ENCODE measurements around the gene RRP12. TPM values are rescaled to one million over a fixed set of nuclear protein-coding genes. Genes with fewer than 3 reads are reported as not detected.
A peak's percentile ranks its signal among the peaks of the same experiment; 100 is the strongest.

The RRP12 gene
- total RNA-seq, 2 donors from 2014 or later, result 33.0 to 34.7 TPM

DNA sequence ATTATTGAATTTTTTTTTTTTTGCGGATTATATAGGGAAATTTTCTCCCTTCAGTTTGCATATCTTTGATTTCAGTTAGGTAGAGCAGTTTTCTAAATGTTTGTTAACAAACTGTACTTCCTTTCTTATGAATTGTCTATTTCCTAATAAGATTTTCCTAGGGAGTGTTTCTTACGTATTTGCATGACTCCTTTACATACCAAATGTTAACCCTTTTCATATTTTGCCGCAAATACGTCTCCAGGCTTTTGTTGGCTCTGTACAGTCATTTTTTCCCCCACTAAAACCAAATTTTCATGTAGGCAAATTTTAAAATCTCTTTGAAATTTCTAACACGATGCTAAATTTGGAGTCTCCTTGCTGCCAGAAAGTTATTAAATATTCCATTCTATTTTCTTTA, 64.7 kb downstream of the RRP12 start:
- Histone ChIP-seq H3K9ac (ENCODE audit: extremely low read depth, low read length, poor library complexity, severe bottlenecking) (no peak overlapping the region), H3K4me1 (ENCODE audit: control insufficient read depth, insufficient read depth, low read length) (peaks cover 6% of the 10 kb centered on the region), H3K9me3 (ENCODE audit: control insufficient read depth, low read length) (no peaks in the 10 kb centered on the region), H3K36me3 (ENCODE audit: control insufficient read depth, insufficient read depth, low read length) (no peaks in the 10 kb centered on the region), H3K27ac (ENCODE audit: low read depth, low read length) (no peak overlapping the region), H3K4me3 (ENCODE audit: low read length) (peak overlapping the region; percentile 8), H3K27me3 (ENCODE audit: control insufficient read depth, insufficient read depth, low read length, poor library complexity, severe bottlenecking) (peaks cover 11% of the 10 kb centered on the region)
- Mint-ChIP-seq H3K27me3 (ENCODE audit: insufficient read depth) (peaks cover 34% of the 10 kb centered on the region), H3K9me3 (no peaks in the 10 kb centered on the region), H3K36me3 (ENCODE audit: low read depth) (peaks cover under 1% of the 10 kb centered on the region), H3K4me3 (peak overlapping the region; percentile 80), H3K4me1 (peaks cover 37% of the 10 kb centered on the region), H3K27ac (peak overlapping the region; percentile 85)
- no peak for TF ChIP-seq CTCF (conservative IDR thresholded peaks at IDR 0.05)
- WGBS, 2 experiments (ENCODE audit: insufficient coverage in 1 of 2, insufficient read length in 1 of 2), result 28 to 51% methylated on average over 4 of the region's 5 CpGs
- DNase-seq, result no peak

DNA sequence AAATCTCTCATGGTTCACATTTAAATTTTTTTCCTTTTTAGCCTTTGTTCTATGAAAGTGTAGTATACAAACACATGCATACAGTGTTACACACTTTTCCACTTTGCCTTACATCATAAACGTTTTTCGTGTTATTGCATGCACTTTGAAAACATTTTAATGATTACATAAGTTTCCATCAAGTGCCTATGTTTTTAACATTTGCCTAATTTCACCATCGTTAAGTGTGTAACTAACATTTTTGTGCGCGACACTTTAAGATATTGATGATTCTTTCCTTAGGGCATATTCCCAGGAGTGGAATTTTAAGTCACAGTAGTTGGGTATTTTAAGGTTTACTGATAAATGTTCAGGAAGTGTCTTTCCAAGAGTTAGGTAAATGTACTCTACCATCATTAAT, 65.1 kb downstream of the RRP12 start:
- Histone ChIP-seq H3K4me3 (ENCODE audit: low read length) (no peak overlapping the region), H3K9ac (ENCODE audit: extremely low read depth, low read length, poor library complexity, severe bottlenecking) (no peak overlapping the region), H3K9me3 (ENCODE audit: control insufficient read depth, low read length) (no peaks in the 10 kb centered on the region), H3K36me3 (ENCODE audit: control insufficient read depth, insufficient read depth, low read length) (peaks cover 1% of the 10 kb centered on the region), H3K27ac (ENCODE audit: low read depth, low read length) (no peak overlapping the region), H3K4me1 (ENCODE audit: control insufficient read depth, insufficient read depth, low read length) (peaks cover 6% of the 10 kb centered on the region), H3K27me3 (ENCODE audit: control insufficient read depth, insufficient read depth, low read length, poor library complexity, severe bottlenecking) (peaks cover 11% of the 10 kb centered on the region)
- Mint-ChIP-seq H3K27ac (no peak overlapping the region), H3K4me1 (peaks cover 41% of the 10 kb centered on the region), H3K9me3 (no peaks in the 10 kb centered on the region), H3K27me3 (ENCODE audit: insufficient read depth) (peaks cover 30% of the 10 kb centered on the region), H3K4me3 (peak overlapping the region; percentile 80), H3K36me3 (ENCODE audit: low read depth) (peaks cover 4% of the 10 kb centered on the region)
- 77 to 81% methylated on average over 5 of the region's 5 CpGs for WGBS, 2 experiments (ENCODE audit: insufficient coverage in 1 of 2, insufficient read length in 1 of 2)
- DNase-seq, result no peak
- no peak for TF ChIP-seq CTCF (conservative IDR thresholded peaks at IDR 0.05)

GRCh38 chr10:97335188-97335619, 65.9 kb downstream of the RRP12 start:
- peaks cover 28% of the 10 kb centered on the region for H3K27me3 Mint-ChIP-seq (ENCODE audit: insufficient read depth)
- peaks cover 7% of the 10 kb centered on the region for H3K36me3 Mint-ChIP-seq (ENCODE audit: low read depth)
- peaks cover 11% of the 10 kb centered on the region for H3K27me3 ChIP-seq (ENCODE audit: control insufficient read depth, insufficient read depth, low read length, poor library complexity, severe bottlenecking)
- H3K9ac ChIP-seq (ENCODE audit: extremely low read depth, low read length, poor library complexity, severe bottlenecking), result peak overlapping the region; percentile 91
- H3K9me3 ChIP-seq (ENCODE audit: control insufficient read depth, low read length), result no peaks in the 10 kb centered on the region
- no peak for TF ChIP-seq CTCF (conservative IDR thresholded peaks at IDR 0.05)
- H3K27ac ChIP-seq (ENCODE audit: low read depth, low read length), result no peak overlapping the region
- no peaks in the 10 kb centered on the region for H3K9me3 Mint-ChIP-seq
- peaks cover 6% of the 10 kb centered on the region for H3K4me1 ChIP-seq (ENCODE audit: control insufficient read depth, insufficient read depth, low read length)
- H3K4me1 Mint-ChIP-seq, result peaks cover 41% of the 10 kb centered on the region
- WGBS, 2 experiments (ENCODE audit: insufficient coverage in 1 of 2, insufficient read length in 1 of 2), result 34 to 70% methylated on average over 17 to 23 of the region's 25 CpGs
- H3K27ac Mint-ChIP-seq, result peak overlapping the region; percentile 39
- peak overlapping the region; percentile 80 for H3K4me3 Mint-ChIP-seq
- H3K36me3 ChIP-seq (ENCODE audit: control insufficient read depth, insufficient read depth, low read length), result peaks cover 3% of the 10 kb centered on the region
- H3K4me3 ChIP-seq (ENCODE audit: low read length), result peak overlapping the region; percentile 69
- peak; percentile 70 for DNase-seq
